Measurements from ENCODE around the gene MORN5.

The MORN5 gene

GRCh38 chr9:122239722-122240121 lies 80.0 kb downstream of the MORN5 start:
- no peak for DNase-seq

- DNase-seq: no peak
These were observed 84.6 kb downstream of the MORN5 start for GRCh38 chr9:122244349-122244748.

- DNase-seq: no peak
These were observed 87.0 kb downstream of the MORN5 start for GRCh38 chr9:122246666-122247065.

DNA sequence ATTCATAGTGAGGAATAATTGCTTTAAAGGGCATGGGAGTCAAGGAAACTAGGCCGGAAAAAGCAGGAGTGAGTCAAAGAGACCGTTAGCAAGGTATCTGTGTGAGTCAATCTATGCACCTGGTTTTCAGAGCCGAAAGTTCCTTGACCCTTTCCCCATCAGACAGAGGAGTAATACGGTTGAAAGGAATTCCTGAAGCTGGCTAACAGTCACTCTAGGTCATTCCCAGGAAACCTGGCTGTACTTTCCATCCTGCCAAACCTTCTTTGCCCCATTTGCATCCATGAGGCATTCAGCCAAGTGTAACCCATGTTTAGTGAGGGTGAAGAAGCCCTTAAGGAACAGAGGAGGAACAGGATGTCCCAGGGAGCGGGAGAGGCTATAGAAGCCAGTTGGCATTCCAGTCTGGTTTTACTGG lies 88.7 kb downstream of the MORN5 start:
- DNase-seq: no peak

All from NCI-H1105 (cell line).